NCI-H510A treated with DMSO at 0.1 percent for 48 hours (cell line): Measurements from ENCODE around the gene HNF4A.
"Not testable (repeated sequence)": the region's sequence is repeated elsewhere in the genome, so short reads cannot be mapped to it uniquely, and the experiment has no call there.

Experiments
- DNase-seq: peaks from one replicate; lab custom pipeline; 2025; lab: John Stamatoyannopoulos, UW

The HNF4A gene

GRCh38 chr20:44355498-44356352 is at the start of gene HNF4A:
TSS of gene HNF4A (plus strand) at chr20:44355699. CDS start at chr20:44355805, 106 bp downstream.
- DNase-seq, result no peak

- no peak for DNase-seq
Observed at GRCh38 chr20:44306927-44307326, 48.6 kb upstream of the HNF4A start.

GRCh38 chr20:44309763-44310663 is 45.5 kb upstream of the HNF4A start:
- DNase-seq, result no peak

- DNase-seq, result peak; percentile 95
Observed at GRCh38 chr20:44310664-44311639, 44.5 kb upstream of the HNF4A start, which contains the start of gene FITM2. TSS of gene FITM2 (minus strand) at chr20:44311202. CDS start at chr20:44311148, 54 bp downstream.

- DNase-seq, result no peak
Observed at GRCh38 chr20:44314870-44315269, 40.6 kb upstream of the HNF4A start.

DNA sequence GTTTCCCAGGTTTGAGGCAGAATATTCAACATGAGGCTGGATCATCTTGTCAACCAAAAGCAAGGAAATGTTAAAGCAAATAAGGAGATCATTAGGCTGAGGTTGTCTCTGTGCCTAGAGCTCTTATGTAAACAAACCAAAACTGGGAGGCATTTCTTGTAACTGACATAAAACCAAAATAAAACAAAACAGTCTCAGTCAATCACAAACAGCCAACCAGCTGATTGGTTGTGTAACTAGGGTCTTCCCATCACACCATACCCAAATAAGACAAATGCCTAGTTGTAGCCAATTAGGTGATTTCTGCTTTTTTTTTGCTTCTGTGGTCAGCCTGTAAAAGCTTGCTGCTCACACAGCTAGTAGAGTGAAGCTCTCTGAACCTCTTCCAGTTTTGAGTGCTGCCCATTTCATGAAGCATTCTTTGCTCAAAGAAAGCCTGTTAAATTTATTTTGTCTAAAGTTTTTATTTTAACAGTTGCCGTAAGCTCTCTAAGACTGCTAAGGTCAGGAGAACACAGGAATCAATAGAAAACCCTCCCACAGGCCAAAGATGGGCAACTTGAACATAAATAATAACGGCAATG is 35.6 kb upstream of the HNF4A start:
- DNase-seq, result no peak

GRCh38 chr20:44324343-44324742 is 31.2 kb upstream of the HNF4A start:
- no peak for DNase-seq

GRCh38 chr20:44326391-44327159 is 28.9 kb upstream of the HNF4A start:
- DNase-seq, result no peak

DNA sequence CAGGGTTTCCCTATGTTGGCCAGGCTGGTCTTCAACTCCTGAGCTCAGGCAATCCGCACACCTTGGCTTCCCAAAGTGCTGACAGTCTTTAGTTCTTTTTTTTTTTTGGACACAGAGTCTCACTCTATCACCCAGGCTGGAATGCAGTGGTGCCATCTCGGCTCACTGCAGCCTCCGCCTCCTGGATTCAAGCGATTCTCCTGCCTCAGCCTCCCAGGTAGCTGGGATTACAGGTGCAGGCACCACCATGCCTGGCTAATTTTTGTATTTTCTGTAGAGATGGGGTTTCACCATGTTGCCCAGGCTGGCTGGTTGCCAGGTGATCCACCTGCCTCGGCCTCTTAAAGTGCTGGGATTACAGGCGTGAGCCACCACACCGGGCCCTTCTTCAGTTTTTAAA is 27.8 kb upstream of the HNF4A start:
- DNase-seq, result not testable (repeated sequence)

- no peak for DNase-seq
Observed at GRCh38 chr20:44328428-44328827, 27.1 kb upstream of the HNF4A start.

GRCh38 chr20:44331201-44331600 is 24.3 kb upstream of the HNF4A start:
- no peak for DNase-seq

DNA sequence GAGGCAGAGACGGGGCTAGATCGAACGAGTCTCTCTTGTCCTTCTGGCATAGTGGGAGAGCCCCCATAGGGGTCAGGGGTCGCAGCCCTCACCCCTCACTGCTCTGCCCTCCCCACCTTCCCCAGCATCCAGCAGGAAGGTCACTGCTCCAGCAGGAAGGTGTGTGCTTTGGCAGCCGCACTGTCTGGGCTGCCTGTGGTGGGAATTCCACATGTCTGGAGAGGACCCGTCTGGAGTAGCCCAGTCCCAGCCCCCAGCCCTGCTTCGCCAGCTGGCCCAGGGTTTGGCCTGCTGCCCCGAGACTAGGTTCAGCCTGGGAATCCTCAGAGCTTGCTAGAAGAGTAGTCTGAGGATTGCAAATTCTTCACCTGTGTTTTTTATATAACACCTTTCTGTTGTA is 21.2 kb upstream of the HNF4A start:
- no peak for DNase-seq

DNA sequence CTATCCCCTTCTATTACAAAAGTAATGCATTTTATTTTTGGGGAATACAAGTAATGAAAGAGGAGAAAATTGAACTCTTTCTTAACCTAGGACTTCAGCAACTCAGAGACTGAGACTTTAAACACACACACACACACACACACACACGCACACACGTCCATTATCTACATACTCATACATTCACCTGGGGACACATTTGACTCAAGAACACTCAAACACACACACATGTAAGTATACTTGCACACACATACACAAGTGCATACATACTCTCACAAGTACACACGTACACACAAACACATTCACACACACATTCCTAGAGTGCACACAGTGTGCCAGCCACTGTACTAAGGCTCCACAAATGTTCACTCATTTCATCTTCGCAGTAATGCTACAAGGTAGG is 20.8 kb upstream of the HNF4A start:
- no peak for DNase-seq

DNA sequence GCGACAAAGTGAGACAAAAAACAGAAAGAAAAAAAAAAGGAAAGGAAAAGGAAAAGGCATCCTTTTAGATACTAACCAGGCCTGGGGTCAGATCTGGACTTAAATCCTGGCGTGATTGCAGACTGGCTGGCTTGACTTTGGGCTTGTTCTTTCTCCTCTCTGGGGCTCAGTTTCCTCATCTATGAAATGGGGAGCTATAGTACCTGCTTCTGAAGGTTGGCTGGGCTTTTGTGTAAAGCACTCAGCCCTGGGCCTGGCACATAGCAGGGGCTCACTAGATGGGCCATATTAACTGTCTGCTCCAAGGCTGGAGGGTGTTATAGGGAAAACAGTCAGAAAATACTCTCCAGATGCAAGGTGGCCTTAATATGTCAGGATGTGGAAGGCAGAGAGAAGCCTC is 19.8 kb upstream of the HNF4A start:
- DNase-seq, result no peak

- no peak for DNase-seq
Observed at GRCh38 chr20:44336086-44336485, 19.4 kb upstream of the HNF4A start.

DNA sequence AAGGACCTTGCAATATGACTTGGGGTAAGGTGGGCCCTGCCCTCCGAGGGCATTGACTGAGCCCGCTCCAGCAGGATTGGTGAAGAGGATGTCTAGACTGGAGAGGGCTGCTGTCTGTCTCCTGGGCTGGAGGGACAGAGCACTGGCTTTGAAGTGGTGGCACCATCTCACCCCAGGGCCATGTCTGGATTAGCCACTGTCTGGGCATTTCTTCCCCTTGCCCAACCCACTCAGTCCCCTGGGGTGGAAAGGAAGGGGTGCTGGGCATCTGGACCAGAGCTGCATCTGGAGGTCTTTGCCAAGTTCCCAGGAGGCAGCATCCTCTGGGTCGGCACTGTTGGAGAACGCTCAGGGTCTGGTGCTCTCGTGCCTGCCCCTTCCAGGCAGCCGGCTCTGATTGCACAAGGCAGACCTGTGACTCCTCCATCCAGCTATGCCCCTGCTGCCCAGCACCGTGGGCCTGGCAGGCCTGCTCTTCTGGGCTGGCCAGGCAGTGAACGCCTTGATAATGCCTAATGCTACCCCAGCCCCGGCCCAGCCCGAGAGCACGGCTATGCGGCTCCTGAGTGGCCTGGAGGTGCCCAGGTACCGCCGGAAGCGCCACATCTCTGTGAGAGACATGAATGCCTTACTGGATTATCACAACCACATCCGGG is 18.6 kb upstream of the HNF4A start, which contains the start of gene R3HDML:
Gene R3HDML (plus strand): TSS at position 319 of the 656 bp plus-strand sequence. CDS start 115 bp downstream, at position 434.
- DNase-seq, result no peak

DNA sequence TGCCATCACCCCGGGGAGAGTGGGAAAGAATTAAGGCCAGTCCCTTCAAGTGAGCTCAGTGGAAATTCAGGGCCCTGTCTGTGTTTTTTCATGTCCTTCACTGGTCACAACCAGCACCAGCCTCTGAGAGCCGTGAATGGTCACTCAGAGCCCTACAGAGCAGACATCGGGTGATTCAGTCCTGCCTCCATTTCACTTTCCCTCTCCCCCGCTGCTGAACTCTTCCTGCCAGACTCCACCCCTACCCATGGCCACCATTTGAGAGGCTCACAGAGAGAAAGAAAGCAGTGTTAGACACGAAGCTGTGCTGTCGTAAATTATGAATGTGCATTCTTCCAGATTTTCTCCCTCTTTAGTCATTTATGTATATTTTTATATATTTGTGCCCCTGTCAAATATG is 13.3 kb upstream of the HNF4A start:
- DNase-seq, result no peak

DNA sequence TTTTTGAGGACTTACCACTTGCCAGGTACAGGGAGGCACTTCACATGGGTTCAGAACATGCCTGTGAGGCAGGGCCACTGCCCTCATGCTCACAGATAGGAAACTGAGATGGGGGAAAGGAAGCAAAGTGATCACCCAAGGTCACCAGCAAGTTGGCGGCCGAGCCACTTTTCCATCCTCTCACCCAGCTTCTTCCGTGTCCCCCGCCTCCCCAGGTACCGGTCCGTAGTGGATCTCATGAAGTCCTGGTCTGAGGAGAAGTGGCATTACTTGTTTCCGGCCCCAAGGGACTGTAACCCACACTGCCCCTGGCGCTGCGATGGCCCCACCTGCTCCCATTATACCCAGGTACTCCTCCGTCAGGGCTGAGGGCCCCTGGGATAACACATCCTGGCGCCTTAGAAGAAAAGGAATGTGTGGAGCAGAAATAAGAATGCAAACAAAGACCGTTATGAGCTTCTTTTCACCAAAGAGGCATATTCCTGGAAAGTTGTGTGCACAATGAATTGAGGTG is 12.3 kb upstream of the HNF4A start:
- DNase-seq, result no peak

- no peak for DNase-seq
Observed at GRCh38 chr20:44344723-44345122, 10.8 kb upstream of the HNF4A start.

DNA sequence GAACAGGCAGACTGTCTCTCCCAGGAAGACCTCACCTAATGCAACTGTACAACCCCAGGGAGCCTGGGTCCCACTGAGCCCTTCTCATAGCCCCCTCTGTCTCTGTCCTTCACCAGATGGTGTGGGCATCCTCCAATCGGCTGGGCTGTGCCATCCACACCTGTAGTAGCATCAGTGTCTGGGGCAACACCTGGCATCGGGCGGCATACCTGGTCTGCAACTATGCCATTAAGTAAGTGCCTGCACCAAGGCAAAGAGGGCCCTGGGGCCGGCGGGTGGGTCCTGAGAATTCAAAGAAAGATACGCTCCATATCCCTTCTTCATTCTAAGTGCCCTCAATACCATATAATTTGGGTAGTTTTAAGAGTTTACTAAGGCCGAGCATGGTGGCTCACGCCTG is 10.4 kb upstream of the HNF4A start:
- no peak for DNase-seq
